Right atrium auricular region (tissue), 2 donors: Measurements from ENCODE around the gene HSD17B2. TPM values are rescaled to one million over a fixed set of nuclear protein-coding genes. Genes with fewer than 3 reads are reported as not detected.
"Not testable (repeated sequence)": the region's sequence is repeated elsewhere in the genome, so short reads cannot be mapped to it uniquely, and the experiment has no call there.

Experiments used
- DNase-seq: peaks from one replicate; pipeline ENCODE4 v3.0.0-alpha.2; 2019; ENCODE audit warnings: low spot score
- H3K27ac ChIP-seq, 2 donors: fragments of 200-600 bp; sonication (generic); 1 replicate in 1 of 2; 2 replicates in 1 of 2; pipeline ENCODE4 v1.5.1; 2016 to 2019
- H3K27me3 ChIP-seq, 2 donors: fragments of 200-600 bp; sonication (generic); one replicate each; pipeline versions ENCODE4 v1.5.1 to v1.6.0; 2017 to 2019
- H3K36me3 ChIP-seq: fragments of 200-600 bp; sonication (generic); one replicate; pipeline ENCODE4 v1.5.1; 2016
- H3K4me1 ChIP-seq, 2 donors: fragments of 200-600 bp; sonication (generic); one replicate each; pipeline versions ENCODE4 v1.5.1 to v1.6.0; 2017 to 2019
- H3K4me3 ChIP-seq, 2 donors: fragments of 200-600 bp; sonication (generic); 1 replicate in 1 of 2; 2 replicates in 1 of 2; pipeline ENCODE4 v1.5.1; 2017 to 2019; ENCODE audit warnings: mild to moderate bottlenecking in 1 of 2, moderate library complexity in 1 of 2
- H3K9me3 ChIP-seq, 2 donors: fragments of 200-600 bp; sonication (generic); one replicate each; pipeline ENCODE4 v1.5.1; 2019
- CTCF ChIP-seq, 2 donors: fragments of 200-600 bp; sonication (generic); IDR thresholded peaks; one replicate each; pipeline ENCODE4 v1.5.1; 2019; ENCODE audit warnings: antibody characterized with exemption in 2 of 2
- total RNA-seq, 2 donors: library from RNA; depleted of rRNA; stranded (reverse); fragments of >200 nt; gene quantifications; one replicate each; pipeline ENCODE4 v1.1.0, GENCODE V29; 2016

Gene HSD17B2
- total RNA-seq, 2 donors from 2014 or later: not detected

GRCh38 chr16:82108774-82109173 is 73.7 kb downstream of the HSD17B2 start:
- no peaks in the 10 kb centered on the region for H3K9me3 ChIP-seq
- TF ChIP-seq CTCF (IDR thresholded peaks at IDR 0.05): no peak
- no peaks in the 10 kb centered on the region for H3K27me3 ChIP-seq
- no peaks in the 10 kb centered on the region for H3K36me3 ChIP-seq
- DNase-seq: no peak
- peaks cover 0 to 3% of the 10 kb centered on the region in 2 donors for H3K4me1 ChIP-seq
- H3K4me3 ChIP-seq: no peak overlapping the region
- no peak overlapping the region for H3K27ac ChIP-seq

- not testable (repeated sequence) for H3K36me3 ChIP-seq, H3K4me1 ChIP-seq, H3K27ac ChIP-seq, DNase-seq, H3K4me3 ChIP-seq, H3K9me3 ChIP-seq, H3K27me3 ChIP-seq
Observed at GRCh38 chr16:82109266-82109665, 74.2 kb downstream of the HSD17B2 start.

GRCh38 chr16:82111944-82112343 is 76.9 kb downstream of the HSD17B2 start:
- Histone ChIP-seq H3K4me1 (peaks cover 0 to 3% of the 10 kb centered on the region in 2 donors), H3K36me3 (no peaks in the 10 kb centered on the region), H3K27me3 (peaks cover 2 to 3% of the 10 kb centered on the region in 2 donors), H3K4me3 (no peak overlapping the region), H3K9me3 (no peaks in the 10 kb centered on the region), H3K27ac (no peak overlapping the region)
- DNase-seq: no peak
- TF ChIP-seq CTCF (IDR thresholded peaks at IDR 0.05): no peak

- Histone ChIP-seq H3K27ac (no peak overlapping the region), H3K36me3 (no peaks in the 10 kb centered on the region), H3K4me3 (no peak overlapping the region), H3K9me3 (no peaks in the 10 kb centered on the region), H3K4me1 (no peaks in the 10 kb centered on the region), H3K27me3 (peaks cover 2 to 3% of the 10 kb centered on the region in 2 donors)
- no peak for TF ChIP-seq CTCF (IDR thresholded peaks at IDR 0.05)
- no peak for DNase-seq
Observed at GRCh38 chr16:82113741-82114140, 78.7 kb downstream of the HSD17B2 start.

- Histone ChIP-seq H3K27ac (no peak overlapping the region), H3K36me3 (no peaks in the 10 kb centered on the region), H3K27me3 (peaks cover 2 to 3% of the 10 kb centered on the region in 2 donors), H3K4me1 (no peaks in the 10 kb centered on the region), H3K4me3 (no peak overlapping the region), H3K9me3 (no peaks in the 10 kb centered on the region)
- TF ChIP-seq CTCF (IDR thresholded peaks at IDR 0.05): no peak
- no peak for DNase-seq
Observed at GRCh38 chr16:82116535-82116934, 81.5 kb downstream of the HSD17B2 start.

- no peaks in the 10 kb centered on the region for H3K36me3 ChIP-seq
- H3K27ac ChIP-seq: no peak overlapping the region
- no peak overlapping the region for H3K4me3 ChIP-seq
- peaks cover 2 to 3% of the 10 kb centered on the region in 2 donors for H3K27me3 ChIP-seq
- no peak for TF ChIP-seq CTCF (IDR thresholded peaks at IDR 0.05)
- DNase-seq: no peak
- H3K9me3 ChIP-seq: no peaks in the 10 kb centered on the region
- H3K4me1 ChIP-seq: no peaks in the 10 kb centered on the region
Observed at GRCh38 chr16:82118749-82119148, 83.7 kb downstream of the HSD17B2 start.
